Mucosa of stomach (tissue), 1 donor: ENCODE measurements around the gene SEMA6A.

Experiments
- H3K27me3 ChIP-seq: one replicate; pipeline ENCODE4 v1.7.0; 2013; ENCODE audit warnings: mild to moderate bottlenecking, low read length; ENCODE audit not compliant: control insufficient read depth, insufficient read depth
- H3K36me3 ChIP-seq: one replicate; pipeline ENCODE4 v1.7.0; 2013; ENCODE audit warnings: low read length; ENCODE audit not compliant: control insufficient read depth, insufficient read depth
- H3K4me1 ChIP-seq: one replicate; pipeline ENCODE4 v1.7.0; 2013; ENCODE audit warnings: mild to moderate bottlenecking, low read length; ENCODE audit not compliant: control insufficient read depth, insufficient read depth
- H3K4me3 ChIP-seq: one replicate; pipeline ENCODE4 v1.7.0; 2013; ENCODE audit warnings: low read length
- H3K9ac ChIP-seq: one replicate; pipeline ENCODE4 v1.7.0; 2013; ENCODE audit warnings: mild to moderate bottlenecking, low read length, moderate library complexity
- H3K9me3 ChIP-seq: one replicate; pipeline ENCODE4 v1.7.0; 2013; ENCODE audit warnings: mild to moderate bottlenecking, low read length, moderate library complexity; ENCODE audit not compliant: control insufficient read depth
- donor health status: Pancreatic carcinoma.

The SEMA6A gene

DNA sequence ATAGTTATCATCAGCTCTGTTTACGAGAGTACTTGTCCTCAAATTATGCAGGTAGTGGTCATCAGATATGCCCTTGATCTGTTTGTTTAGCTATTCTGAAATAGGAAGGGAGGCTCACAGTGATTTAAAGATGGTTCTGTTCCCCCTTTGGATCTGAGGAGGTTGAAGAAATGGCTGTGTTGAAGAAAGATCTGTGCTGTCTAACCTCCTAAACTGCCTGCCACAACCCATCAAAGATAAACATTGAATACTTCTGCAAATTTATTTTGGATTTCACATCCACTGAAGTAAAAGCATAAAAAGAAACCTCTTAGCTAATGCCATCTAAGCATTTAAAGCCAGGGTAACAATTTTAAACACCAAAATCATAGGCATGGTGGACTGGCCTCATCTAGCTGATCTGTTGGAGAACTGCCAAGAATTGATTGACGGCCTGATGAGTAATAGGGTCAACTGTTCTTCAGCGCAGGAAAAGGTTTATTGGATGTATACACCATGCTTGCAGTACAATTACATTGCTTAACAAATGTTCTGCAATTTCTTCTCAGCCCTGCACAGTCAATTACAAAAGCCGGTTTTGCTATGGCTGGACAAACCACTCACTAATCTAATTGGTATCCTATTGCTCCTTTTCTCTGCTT, 97.6 kb downstream of the SEMA6A start:
- Histone ChIP-seq H3K27me3 (no peaks in the 10 kb centered on the region), H3K9ac (no peak overlapping the region), H3K36me3 (no peaks in the 10 kb centered on the region), H3K4me3 (no peak overlapping the region), H3K9me3 (no peaks in the 10 kb centered on the region), H3K4me1 (no peaks in the 10 kb centered on the region)

DNA sequence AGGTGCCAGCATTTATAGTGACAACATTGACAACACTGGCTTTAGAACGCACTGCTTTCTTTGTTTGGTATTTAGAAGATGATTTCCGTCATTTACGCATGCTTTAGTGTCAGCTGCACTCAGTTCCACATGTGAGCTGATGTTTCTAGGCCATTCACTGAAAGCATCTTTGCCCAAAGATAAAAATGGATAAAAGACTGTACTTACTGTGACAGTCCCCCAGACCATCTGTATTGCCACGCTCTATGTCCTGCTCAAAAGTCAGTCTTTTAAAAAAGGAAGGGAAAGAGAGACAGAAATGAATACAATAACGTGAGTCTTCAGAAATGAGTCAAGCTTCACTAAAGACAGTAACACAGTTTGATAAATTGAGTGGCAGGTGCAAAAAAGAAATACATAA, 99.3 kb downstream of the SEMA6A start:
- no peaks in the 10 kb centered on the region for H3K27me3 ChIP-seq
- no peaks in the 10 kb centered on the region for H3K4me1 ChIP-seq
- H3K9me3 ChIP-seq: no peaks in the 10 kb centered on the region
- no peak overlapping the region for H3K4me3 ChIP-seq
- H3K9ac ChIP-seq: no peak overlapping the region
- no peaks in the 10 kb centered on the region for H3K36me3 ChIP-seq

DNA sequence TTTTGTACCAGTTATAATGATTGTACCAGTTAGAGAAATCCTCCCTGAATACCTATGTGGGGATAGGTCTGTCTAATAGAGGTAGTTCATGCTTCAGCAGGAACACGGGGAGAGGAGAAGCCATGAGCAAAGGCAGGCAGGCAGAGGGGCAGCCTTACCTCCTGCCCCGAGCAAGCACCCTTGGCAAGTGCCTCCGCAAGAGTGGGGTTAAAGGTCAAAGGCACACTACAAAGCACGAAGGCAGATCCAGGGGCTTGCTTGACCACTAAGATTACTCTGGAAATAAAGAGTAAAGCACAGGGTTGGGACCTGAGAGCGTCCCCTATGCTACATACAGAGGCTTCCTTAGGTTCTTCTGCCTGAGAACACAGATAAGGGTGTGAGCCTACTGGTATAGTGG, 100.9 kb downstream of the SEMA6A start:
- Histone ChIP-seq H3K36me3 (no peaks in the 10 kb centered on the region), H3K9me3 (no peaks in the 10 kb centered on the region), H3K9ac (no peak overlapping the region), H3K4me1 (no peaks in the 10 kb centered on the region), H3K4me3 (no peak overlapping the region), H3K27me3 (no peaks in the 10 kb centered on the region)

DNA sequence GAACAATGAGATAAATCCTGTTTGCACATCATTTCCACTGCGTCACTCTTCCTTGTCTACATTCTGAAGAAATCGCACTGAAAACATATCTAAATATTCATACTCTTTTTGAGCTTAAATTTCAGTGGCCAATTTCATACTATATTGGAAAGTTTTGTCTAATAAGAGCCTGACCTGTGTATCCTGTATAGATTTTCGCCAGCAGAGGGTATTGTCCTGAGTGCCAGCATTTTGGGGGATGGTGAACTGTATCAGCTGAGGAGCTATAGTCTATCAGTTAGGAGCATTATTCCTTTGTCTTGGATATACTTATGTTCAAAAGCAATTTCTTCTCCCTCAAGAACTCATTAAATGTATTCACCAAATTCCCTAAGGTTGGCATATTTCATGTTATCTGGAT, 102.3 kb downstream of the SEMA6A start:
- no peak overlapping the region for H3K9ac ChIP-seq
- no peaks in the 10 kb centered on the region for H3K27me3 ChIP-seq
- no peaks in the 10 kb centered on the region for H3K36me3 ChIP-seq
- H3K9me3 ChIP-seq: no peaks in the 10 kb centered on the region
- H3K4me3 ChIP-seq: no peak overlapping the region
- no peaks in the 10 kb centered on the region for H3K4me1 ChIP-seq

DNA sequence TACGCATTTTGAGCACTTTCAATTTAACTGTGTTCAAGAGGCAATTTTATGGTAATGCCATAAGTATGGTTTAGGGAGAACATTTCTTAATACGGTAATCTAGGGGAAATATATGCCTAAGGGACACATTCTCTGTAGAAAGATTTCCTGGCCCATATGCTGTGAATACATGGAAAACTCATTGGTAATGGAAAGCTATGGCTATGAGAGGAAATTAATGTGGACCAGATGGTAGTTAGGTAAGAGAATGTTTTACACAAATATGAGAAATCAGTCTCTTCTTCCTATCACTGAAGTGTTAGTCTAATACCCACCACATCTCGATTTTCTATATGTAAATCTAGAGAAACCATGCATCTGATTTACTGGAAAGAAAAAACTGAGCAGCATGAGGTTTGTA, 105.0 kb downstream of the SEMA6A start:
- Histone ChIP-seq H3K36me3 (no peaks in the 10 kb centered on the region), H3K4me1 (no peaks in the 10 kb centered on the region), H3K9me3 (no peaks in the 10 kb centered on the region), H3K4me3 (no peak overlapping the region), H3K9ac (no peak overlapping the region), H3K27me3 (no peaks in the 10 kb centered on the region)

DNA sequence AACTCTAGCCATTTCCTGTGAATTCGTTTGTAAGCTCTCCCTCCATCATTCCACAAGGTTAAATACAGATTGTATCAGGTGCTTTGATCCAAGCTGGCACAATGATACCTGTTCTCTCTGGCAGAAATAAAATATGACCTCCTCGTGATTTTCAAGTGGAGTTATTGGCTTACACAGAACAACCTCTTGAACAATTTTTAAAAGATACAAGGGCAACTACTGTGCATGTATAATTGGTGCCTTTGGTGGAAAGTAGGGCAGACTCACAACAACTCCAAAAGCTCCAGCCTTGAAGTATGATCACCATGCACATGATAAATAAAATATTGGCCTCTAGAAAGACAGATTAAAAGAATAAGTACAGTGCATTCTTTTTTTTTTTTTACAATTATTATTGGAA, 106.0 kb downstream of the SEMA6A start:
- Histone ChIP-seq H3K4me3 (no peak overlapping the region), H3K9ac (no peak overlapping the region), H3K27me3 (no peaks in the 10 kb centered on the region), H3K9me3 (no peaks in the 10 kb centered on the region), H3K4me1 (no peaks in the 10 kb centered on the region), H3K36me3 (no peaks in the 10 kb centered on the region)

DNA sequence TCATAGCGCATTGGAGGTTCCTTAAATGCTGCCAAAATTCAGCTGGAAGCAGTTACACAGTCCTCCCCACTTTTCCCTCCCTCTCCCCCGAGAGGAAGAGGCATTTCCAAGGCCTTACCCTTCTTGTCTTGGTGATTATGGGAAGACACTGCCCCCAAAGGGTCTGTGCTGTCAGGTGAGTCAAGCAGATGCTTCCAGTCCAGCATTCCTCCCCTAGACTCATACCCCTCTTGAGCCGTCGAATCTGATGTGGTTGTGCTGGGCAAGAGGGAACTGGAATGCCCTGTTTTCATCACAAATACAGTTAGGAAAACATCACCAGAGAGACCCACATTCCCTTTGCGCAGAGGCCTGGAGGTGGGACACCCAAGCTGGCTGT, 107.2 kb downstream of the SEMA6A start:
- no peaks in the 10 kb centered on the region for H3K4me1 ChIP-seq
- no peak overlapping the region for H3K4me3 ChIP-seq
- H3K9me3 ChIP-seq: no peaks in the 10 kb centered on the region
- no peaks in the 10 kb centered on the region for H3K27me3 ChIP-seq
- no peak overlapping the region for H3K9ac ChIP-seq
- H3K36me3 ChIP-seq: no peaks in the 10 kb centered on the region

DNA sequence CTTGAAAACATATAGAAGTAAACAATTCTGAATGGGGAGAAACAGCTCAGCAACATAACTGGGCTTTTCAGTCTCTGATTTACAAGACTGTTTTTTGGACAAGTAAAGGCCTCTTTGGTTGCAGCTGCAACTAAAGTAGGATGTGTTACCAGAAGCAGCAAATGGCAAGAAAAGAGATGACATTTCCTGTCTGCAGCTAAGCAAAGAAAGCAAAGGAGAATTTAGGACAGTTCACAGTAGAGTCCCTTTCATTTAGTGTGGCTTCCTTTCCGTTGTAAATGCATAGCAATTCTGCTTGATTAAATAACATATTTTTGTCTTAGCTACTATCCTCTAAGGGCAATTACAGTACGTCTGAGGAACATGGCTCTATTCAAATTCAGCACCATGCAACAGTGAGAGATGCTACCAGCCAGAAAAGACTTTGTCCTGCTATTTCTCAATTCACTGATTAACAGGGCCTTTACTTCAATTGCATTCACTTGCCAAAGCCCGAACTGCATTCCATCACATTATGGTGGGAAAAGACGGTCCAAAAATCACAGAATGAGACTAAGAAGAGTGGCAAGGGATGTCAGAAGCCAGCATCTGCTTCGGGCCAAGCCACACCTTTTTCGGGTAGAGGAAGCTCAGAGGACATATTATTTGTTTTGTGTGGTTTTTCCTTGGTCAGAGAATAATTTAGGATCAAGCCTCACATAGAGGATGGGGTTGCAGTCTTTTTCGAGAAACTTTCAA, 107.7 kb downstream of the SEMA6A start:
- Histone ChIP-seq H3K9ac (no peak overlapping the region), H3K36me3 (no peaks in the 10 kb centered on the region), H3K4me3 (no peak overlapping the region), H3K9me3 (no peaks in the 10 kb centered on the region), H3K27me3 (no peaks in the 10 kb centered on the region), H3K4me1 (no peaks in the 10 kb centered on the region)

DNA sequence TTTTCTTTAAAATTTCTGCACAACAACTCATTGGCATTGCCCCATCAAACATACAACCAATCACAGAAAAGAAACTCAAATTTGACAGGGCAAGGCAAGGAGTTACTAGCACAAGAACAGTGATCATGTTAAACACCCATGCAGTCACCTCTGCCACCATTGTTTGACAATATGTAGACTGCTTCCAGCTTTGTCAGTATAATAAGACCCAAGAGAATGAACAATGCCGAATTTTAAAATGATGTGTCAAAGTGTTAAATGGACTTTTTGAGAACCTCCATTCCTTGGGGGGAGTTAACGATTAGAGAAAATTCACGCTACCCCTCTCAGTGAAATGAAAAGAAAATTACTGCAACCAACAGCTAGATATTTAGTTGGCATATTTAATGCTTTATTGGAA, 109.2 kb downstream of the SEMA6A start:
- Histone ChIP-seq H3K4me3 (no peak overlapping the region), H3K36me3 (no peaks in the 10 kb centered on the region), H3K9me3 (no peaks in the 10 kb centered on the region), H3K9ac (no peak overlapping the region), H3K4me1 (no peaks in the 10 kb centered on the region), H3K27me3 (no peaks in the 10 kb centered on the region)

DNA sequence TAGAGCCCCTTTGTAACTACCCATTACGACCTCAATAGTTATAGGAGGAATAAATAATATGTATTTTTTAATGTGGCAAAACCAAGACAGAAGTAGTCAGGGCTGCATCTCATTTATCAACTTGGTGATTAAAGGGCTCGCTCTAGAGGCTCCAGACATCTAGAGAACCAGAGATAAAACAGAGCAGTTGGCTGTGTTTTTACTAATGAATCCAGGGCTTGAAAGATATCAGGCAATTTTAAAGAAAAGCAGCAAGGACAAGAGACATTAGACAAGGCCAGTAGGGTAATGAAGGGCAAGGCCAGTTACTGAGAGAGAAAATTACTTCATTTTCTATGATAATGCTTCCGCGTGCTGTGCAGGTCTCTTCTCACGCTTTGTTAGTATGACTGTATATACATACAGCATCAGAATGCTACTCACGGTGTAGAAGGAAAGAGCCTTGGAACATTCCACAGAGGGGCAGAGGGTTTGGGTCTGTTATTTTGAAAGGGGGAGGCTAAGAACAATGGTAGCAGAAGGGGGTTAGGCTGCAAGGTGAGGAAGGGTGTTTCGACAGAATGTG, 110.4 kb downstream of the SEMA6A start:
- Histone ChIP-seq H3K4me3 (no peak overlapping the region), H3K4me1 (no peaks in the 10 kb centered on the region), H3K27me3 (no peaks in the 10 kb centered on the region), H3K9me3 (no peaks in the 10 kb centered on the region), H3K9ac (no peak overlapping the region), H3K36me3 (no peaks in the 10 kb centered on the region)

DNA sequence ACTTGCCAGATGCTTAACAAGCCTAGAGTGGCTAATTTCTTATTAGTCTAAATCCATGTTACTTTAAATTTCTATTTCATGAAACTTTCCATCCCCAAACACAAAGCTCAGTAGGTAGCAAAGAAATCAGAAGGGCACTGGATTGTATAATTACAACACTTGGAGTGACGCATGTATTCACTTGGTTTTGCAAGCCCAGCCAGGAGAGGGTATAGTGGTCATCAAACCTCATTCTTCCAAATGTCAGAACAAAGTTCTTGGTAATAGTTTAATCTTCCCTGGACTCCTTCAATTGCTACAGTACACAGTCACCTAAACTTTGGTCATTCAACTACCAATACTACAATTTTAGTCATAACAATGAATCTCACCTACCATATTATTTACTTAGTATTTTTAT, 112.1 kb downstream of the SEMA6A start:
- no peaks in the 10 kb centered on the region for H3K27me3 ChIP-seq
- no peaks in the 10 kb centered on the region for H3K36me3 ChIP-seq
- no peak overlapping the region for H3K4me3 ChIP-seq
- H3K9ac ChIP-seq: no peak overlapping the region
- no peaks in the 10 kb centered on the region for H3K4me1 ChIP-seq
- no peaks in the 10 kb centered on the region for H3K9me3 ChIP-seq

DNA sequence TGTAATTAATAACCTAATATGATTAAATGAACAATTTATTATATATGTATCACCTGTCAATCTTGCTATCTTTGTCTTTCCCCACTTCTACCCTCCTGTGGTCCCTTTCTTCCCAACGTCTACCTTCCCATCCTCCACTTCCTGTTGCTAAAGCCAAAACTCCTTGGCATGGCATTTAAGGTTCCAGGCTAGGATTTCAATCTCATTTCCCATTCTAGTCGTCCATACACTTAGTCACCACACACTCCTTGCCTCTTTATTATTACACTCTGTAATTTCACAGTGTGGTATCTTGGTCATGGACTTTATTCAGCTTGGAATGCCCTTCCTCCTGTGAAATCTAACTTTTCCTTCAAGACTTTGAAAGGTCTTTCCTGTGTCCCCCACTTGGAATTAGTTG, 115.3 kb downstream of the SEMA6A start:
- no peak overlapping the region for H3K4me3 ChIP-seq
- H3K4me1 ChIP-seq: no peaks in the 10 kb centered on the region
- no peak overlapping the region for H3K9ac ChIP-seq
- H3K27me3 ChIP-seq: no peaks in the 10 kb centered on the region
- no peaks in the 10 kb centered on the region for H3K9me3 ChIP-seq
- no peaks in the 10 kb centered on the region for H3K36me3 ChIP-seq
